GDM1 (cell line): ENCODE results near the gene TM9SF1.

Experiments used
- DNase-seq: peaks from one replicate; lab custom pipeline; 2025; lab: John Stamatoyannopoulos, UW

TM9SF1 gene

GRCh38 chr14:24178399-24179178 lies 16.7 kb downstream of the TM9SF1 start:
- DNase-seq: no peak

- DNase-seq: no peak
Observed at GRCh38 chr14:24177891-24178290, 17.4 kb downstream of the TM9SF1 start.

DNA sequence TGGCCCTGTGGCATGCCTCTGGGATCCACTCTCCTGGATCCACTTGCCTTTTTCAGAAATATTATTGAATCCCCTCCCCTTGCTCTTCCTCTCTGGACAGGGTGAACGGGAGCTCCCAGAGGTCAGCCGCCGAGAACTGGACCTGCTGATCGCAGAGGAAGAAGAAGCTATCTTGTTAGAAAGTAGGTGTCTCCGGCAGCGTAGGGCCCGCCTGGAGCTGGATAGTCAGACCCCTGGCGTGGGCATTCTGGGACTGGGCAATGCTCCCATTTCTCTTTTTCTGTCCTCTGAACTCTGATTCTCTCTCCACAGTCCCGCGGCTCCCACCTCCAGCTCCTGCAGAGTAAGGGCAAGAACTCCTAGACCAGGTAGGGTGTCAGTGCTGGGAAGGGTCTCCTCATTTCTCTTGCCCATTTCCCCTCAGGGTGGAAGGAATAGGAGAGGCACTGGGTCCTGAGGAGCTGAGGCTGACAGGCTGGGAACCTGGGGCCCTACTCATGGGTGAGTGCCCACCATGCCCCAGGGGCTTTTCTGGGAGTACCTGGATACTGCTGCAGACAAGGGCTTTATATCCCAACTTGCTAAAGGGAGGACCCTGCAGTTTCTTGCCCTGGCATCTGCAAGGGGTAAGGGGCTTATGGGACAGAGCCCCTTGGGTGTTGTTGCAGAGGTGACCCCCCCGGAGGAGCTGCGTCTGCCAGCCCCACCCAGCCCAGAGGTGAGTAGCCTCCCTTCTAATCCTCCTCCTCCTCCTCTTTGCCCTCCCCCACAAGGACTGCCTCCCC lies 18.0 kb downstream of the TM9SF1 start:
- DNase-seq: no peak

GRCh38 chr14:24176599-24176998 lies 18.6 kb downstream of the TM9SF1 start:
- no peak for DNase-seq

GRCh38 chr14:24172871-24173281 lies 22.4 kb downstream of the TM9SF1 start:
- no peak for DNase-seq

- DNase-seq: no peak
Observed at GRCh38 chr14:24172261-24172860, 22.9 kb downstream of the TM9SF1 start.

- DNase-seq: no peak
Observed at GRCh38 chr14:24171422-24172260, 23.6 kb downstream of the TM9SF1 start, which contains the start of gene REC8. Gene REC8, plus strand, starts transcription at chr14:24172080. Its CDS starts 473 bp downstream, at chr14:24172553.

DNA sequence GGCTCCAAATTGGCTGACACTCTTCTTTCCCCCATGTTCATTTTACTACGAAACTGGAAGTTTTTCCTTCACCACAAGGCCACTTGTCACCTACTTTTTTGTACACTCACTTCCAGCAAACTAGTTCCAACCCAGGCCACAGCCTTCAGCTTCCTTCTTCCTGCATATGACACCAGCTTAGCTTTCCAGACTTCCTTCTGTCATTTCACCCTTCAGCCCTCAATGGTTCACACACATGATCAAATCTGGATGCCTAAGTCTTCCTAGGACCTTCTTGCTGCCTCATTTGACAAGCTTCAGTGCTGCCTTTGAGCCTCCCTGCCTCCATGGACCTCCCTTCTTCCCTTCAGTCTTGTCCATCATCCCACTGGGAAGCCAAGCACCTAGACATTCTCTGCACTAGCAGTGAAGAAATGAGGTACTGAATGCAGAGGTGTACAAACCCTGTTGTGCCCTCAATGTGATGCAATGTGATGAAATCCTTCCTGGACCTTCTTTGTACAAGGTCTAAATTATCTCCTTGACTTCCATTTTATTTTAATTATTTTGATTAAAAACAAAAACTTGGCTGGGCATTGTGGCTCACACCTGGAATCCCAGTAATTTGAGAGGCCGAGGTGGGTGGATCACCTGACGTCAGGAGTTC lies 27.6 kb downstream of the TM9SF1 start:
- DNase-seq: no peak

- no peak for DNase-seq
Observed at GRCh38 chr14:24165785-24166184, 29.5 kb downstream of the TM9SF1 start.

- DNase-seq: no peak
Observed at GRCh38 chr14:24164518-24164991, 30.7 kb downstream of the TM9SF1 start.

- no peak for DNase-seq
Observed at GRCh38 chr14:24162093-24162492, 33.1 kb downstream of the TM9SF1 start.

- peak; percentile 94 for DNase-seq
Observed at GRCh38 chr14:24160850-24161804, 34.1 kb downstream of the TM9SF1 start, which contains the start of gene IRF9. Gene IRF9, plus strand, starts transcription at chr14:24161265. Its CDS starts 880 bp downstream, at chr14:24162145.

DNA sequence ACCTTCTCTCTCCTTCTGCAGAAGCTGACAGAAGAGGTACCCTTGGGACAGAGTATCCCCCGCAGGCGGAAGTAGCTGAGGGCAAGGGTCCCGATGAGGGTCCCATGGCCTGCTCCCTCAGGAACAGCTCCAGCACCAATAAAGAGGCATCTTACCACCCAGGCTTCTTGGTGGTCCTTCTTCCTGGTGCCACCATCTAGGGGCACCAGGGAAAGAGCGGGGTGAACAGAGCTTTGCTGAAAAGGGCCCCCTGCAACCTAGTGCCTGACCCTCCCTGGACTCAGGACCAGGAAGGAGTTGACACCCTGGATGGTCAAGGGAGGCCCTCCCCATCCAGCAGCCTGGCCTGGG lies 34.8 kb downstream of the TM9SF1 start:
- DNase-seq: no peak

DNA sequence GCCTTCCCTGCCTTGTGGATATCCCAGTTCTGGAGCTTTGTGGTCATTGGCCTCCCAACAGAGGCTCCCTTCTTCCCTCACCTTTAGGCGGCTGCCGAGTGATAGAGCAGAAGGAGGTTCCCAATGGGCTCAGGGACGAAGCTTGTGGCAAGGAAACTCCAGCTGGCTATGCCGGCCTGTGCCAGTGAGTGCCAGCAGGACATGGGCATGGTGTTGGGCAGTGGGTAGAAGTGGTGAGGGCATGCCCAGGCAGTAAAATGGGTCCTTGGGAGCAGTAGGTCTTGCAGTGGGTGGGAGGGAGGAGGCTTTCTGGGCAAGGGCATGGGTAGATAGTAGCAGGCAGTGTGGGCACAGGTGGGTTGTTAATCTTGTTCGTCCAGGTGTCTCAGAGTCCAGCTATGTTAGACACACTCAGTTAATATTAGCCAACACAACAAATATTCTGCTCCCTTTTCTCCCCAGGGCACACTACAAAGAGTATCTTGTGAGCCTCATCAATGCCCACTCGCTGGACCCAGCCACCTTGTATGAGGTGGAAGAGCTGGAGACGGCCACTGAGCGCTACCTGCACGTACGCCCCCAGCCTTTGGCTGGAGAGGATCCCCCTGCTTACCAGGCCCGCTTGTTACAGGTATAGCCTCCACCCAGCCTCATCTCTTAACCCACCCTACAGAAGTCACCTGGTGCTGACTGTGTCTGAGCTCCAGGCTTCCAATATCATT lies 35.3 kb downstream of the TM9SF1 start:
- DNase-seq: no peak

- no peak for DNase-seq
Observed at GRCh38 chr14:24157331-24157730, 37.9 kb downstream of the TM9SF1 start.

GRCh38 chr14:24156840-24157239 lies 38.4 kb downstream of the TM9SF1 start:
- DNase-seq: no peak

- DNase-seq: no peak
Observed at GRCh38 chr14:24155100-24155499, 40.1 kb downstream of the TM9SF1 start.

GRCh38 chr14:24151404-24152080 lies 43.7 kb downstream of the TM9SF1 start:
- DNase-seq: no peak

DNA sequence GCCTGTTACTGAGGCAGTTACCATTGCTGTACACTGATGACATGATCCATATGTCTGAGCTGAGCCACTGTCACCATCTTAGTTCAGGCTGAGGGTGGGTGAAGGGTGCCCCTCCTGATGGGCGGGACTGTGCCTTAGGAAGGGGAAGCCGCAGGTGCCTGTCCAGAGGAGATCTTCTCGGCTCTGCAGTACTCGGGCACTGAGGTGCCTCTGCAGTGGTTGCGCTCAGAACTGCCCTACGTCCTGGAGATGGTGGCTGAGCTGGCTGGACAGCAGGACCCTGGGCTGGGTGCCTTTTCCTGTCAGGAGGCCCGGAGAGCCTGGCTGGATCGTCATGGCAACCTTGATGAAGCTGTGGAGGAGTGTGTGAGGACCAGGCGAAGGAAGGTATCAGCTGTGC lies 44.2 kb downstream of the TM9SF1 start:
- no peak for DNase-seq
